H1 (cell line): Measurements from ENCODE around the gene PDE4D. TPM values are rescaled to one million over a fixed set of nuclear protein-coding genes. Genes with fewer than 3 reads are reported as not detected.

Experiments
- CHD7 ChIP-seq: fragments of 300-600 bp; sonication (generic); IDR thresholded peaks from 2 replicates; pipeline ENCODE4 v1.7.1; 2012; ENCODE audit warnings: low read length, moderate library complexity, mild to moderate bottlenecking, inconsistent platforms; ENCODE audit not compliant: insufficient replicate concordance
- PHF8 ChIP-seq: fragments of 200-600 bp; sonication (generic); conservative IDR thresholded peaks from 2 replicates; pipeline ENCODE4 v1.7.1; 2012; ENCODE audit warnings: low read depth, mild to moderate bottlenecking, inconsistent platforms, low read length, moderate library complexity
- RNF2 ChIP-seq: fragments of 200-900, 300-1000 bp; sonication (generic); IDR thresholded peaks from 2 replicates; pipeline ENCODE4 v1.7.1; 2016; ENCODE audit warnings: borderline replicate concordance, low read depth, mild to moderate bottlenecking, antibody characterized with exemption, low read length; ENCODE audit not compliant: poor library complexity, severe bottlenecking; ENCODE audit errors: missing control alignments
- SIN3A ChIP-seq, 2 experiments: IDR thresholded peaks in 1 of 2; conservative IDR thresholded peaks in 1 of 2; 2 replicates each; pipeline ENCODE4 v1.6.1; 2011 to 2012; ENCODE audit warnings: low read length in 2 of 2, improper control_type of control experiment in 1 of 2, low read depth in 1 of 2, mild to moderate bottlenecking in 1 of 2
- polyA plus RNA-seq, 7 experiments: library from polyadenylated mRNA; depleted of rRNA in 3 of 7; stranded (reverse) in 5 of 7; unstranded in 2 of 7; fragments of >200 nt in 5 of 7; fragments of 200-250 nt in 2 of 7; gene quantifications; 1 replicate in 5 of 7; 2 replicates in 1 of 7; 4 replicates in 1 of 7; pipeline versions ENCODE4 v1.2.1 to v1.2.3, GENCODE V29; 2011 to 2013; ENCODE audit warnings: missing spikeins in 2 of 7, mixed read lengths in 2 of 7
- total RNA-seq: library from RNA; stranded (reverse); fragmentation: NEBNext Ultra II Directional; extraction: Animal tissue kit (Norgen Biotek cat#: 25700); gene quantifications from 2 replicates; pipeline ENCODE4 v1.2.1, GENCODE V29; 2021

Gene PDE4D
- total and polyA plus RNA-seq, 2 of the 8 experiments (the other 6 are each of a cell fraction or from before 2014, with no cell fraction given): 2.3 to 3.7 TPM

- no peak for TF ChIP-seq CHD7
- no peak for TF ChIP-seq RNF2
- no peak for TF ChIP-seq PHF8
- TF ChIP-seq SIN3A (conservative IDR thresholded peaks at IDR 0.05 in 1 of 2, IDR thresholded peaks at IDR 0.05 in 1 of 2; ENCODE audit: low read depth in 1 of 2, low read length in 2 of 2): no peak
These were observed 601.6 kb downstream of the PDE4D start (continued) for GRCh38 chr5:59291941-59292340.
